Measurements from ENCODE around the gene CLNK. TPM values are rescaled to one million over a fixed set of nuclear protein-coding genes. Genes with fewer than 3 reads are reported as not detected.

Gene CLNK
- total and polyA plus RNA-seq, 2 of the 8 experiments (the other 6 are each of a cell fraction or from before 2014, with no cell fraction given), result not detected

GRCh38 chr4:10721616-10722015 lies 37.0 kb upstream of the CLNK start:
- DNase-seq (ENCODE audit: low read depth in 1 of 2, low spot score in 2 of 2) (no peak), FAIRE-seq (no peak)
- Histone ChIP-seq H3K4me1 (replicated peaks in 1 of 4; ENCODE audit: control insufficient read depth in 3 of 4, insufficient read depth in 4 of 4, low read length in 3 of 4) (no peaks in the 10 kb centered on the region), H3K4me3 (ENCODE audit: extremely low read depth in 1 of 4, insufficient read depth in 2 of 4, low read depth in 3 of 4, low read length in 4 of 4) (no peak overlapping the region), H3K79me1 (ENCODE audit: low read depth, low read length) (no peaks in the 10 kb centered on the region), H4K20me1 (replicated peaks in 1 of 2; ENCODE audit: control insufficient read depth in 1 of 2, insufficient read depth in 2 of 2, low read length in 2 of 2) (no peaks in the 10 kb centered on the region), H4K8ac (ENCODE audit: extremely low read depth, insufficient read depth, low read length) (no peak overlapping the region), H2BK12ac (ENCODE audit: low read depth, low read length) (no peak overlapping the region), H3K9me3 (ENCODE audit: insufficient read depth in 2 of 2, low read depth in 1 of 2, low read length in 1 of 2) (no peaks in the 10 kb centered on the region), H3K23me2 (ENCODE audit: low read depth, low read length) (no peaks in the 10 kb centered on the region), H3K23ac (ENCODE audit: insufficient read length) (no peak overlapping the region), H2BK120ac (replicated peaks; ENCODE audit: low read depth, low read length) (no peak overlapping the region), H3K56ac (replicated peaks; ENCODE audit: insufficient read length, low read depth, low read length) (no peak overlapping the region), H2AFZ (ENCODE audit: low read length) (no peak overlapping the region), H3K4me2 (ENCODE audit: insufficient read depth in 1 of 2, low read depth in 2 of 2, low read length in 2 of 2) (no peak overlapping the region), H2AK5ac (ENCODE audit: low read depth, low read length) (no peak overlapping the region), H3K14ac (ENCODE audit: insufficient read length) (no peak overlapping the region), H3K27me3 (replicated peaks in 1 of 4; ENCODE audit: control insufficient read depth in 3 of 4, extremely low read depth in 1 of 4, insufficient read depth in 3 of 4, low read length in 3 of 4) (no peaks in the 10 kb centered on the region), H3K9ac (replicated peaks in 1 of 4; ENCODE audit: extremely low read depth in 1 of 4, low read depth in 3 of 4, low read length in 3 of 4) (no peak overlapping the region), H4K5ac (ENCODE audit: insufficient read length, low read depth, low read length) (no peak overlapping the region), H3K18ac (ENCODE audit: extremely low read depth, low read length) (no peak overlapping the region), H3K36me3 (ENCODE audit: control insufficient read depth in 2 of 4, insufficient read depth in 4 of 4, low read length in 3 of 4) (no peaks in the 10 kb centered on the region), H2BK5ac (ENCODE audit: low read depth, low read length) (no peak overlapping the region), H4K91ac (replicated peaks; ENCODE audit: insufficient read length, low read length) (no peak overlapping the region), H3K27ac (ENCODE audit: low read depth, low read length) (no peak overlapping the region), H2BK20ac (ENCODE audit: low read length) (no peak overlapping the region), H3K79me2 (ENCODE audit: control insufficient read depth in 1 of 2, insufficient read depth in 2 of 2, low read length in 2 of 2) (no peaks in the 10 kb centered on the region), H2BK15ac (ENCODE audit: low read length) (0 out of 2 replicates have a peak overlapping the region, but pooled peaks have one; percentile 61), H3K4ac (replicated peaks; ENCODE audit: insufficient read length, low read depth, low read length) (no peak overlapping the region)
- CTCF ChIA-PET (ENCODE audit: partially characterized antibody), result no interaction called here
- TF ChIP-seq NANOG (IDR thresholded peaks at IDR 0.05; ENCODE audit: insufficient read depth, low read depth, low read length, poor library complexity, severe bottlenecking) (no peak), JUN (IDR thresholded peaks at IDR 0.05; ENCODE audit: low read depth, low read length) (no peak), SP1 (IDR thresholded peaks at IDR 0.05; ENCODE audit: low read depth, low read length) (no peak), CTCF (IDR thresholded peaks at IDR 0.05; ENCODE audit: control extremely low read depth in 1 of 3, insufficient read depth in 1 of 3, low read depth in 1 of 3, low read length in 3 of 3) (no peak), POLR2A (IDR thresholded peaks at IDR 0.05; ENCODE audit: control extremely low read depth in 1 of 2, low read depth in 2 of 2, low read length in 2 of 2) (no peak), YY1 (IDR thresholded peaks at IDR 0.05; ENCODE audit: low read depth, low read length) (no peak), GABPA (IDR thresholded peaks at IDR 0.05; ENCODE audit: borderline replicate concordance, insufficient read depth, low read length) (no peak), SP4 (IDR thresholded peaks at IDR 0.05; ENCODE audit: low read length) (no peak), SP2 (IDR thresholded peaks at IDR 0.05; ENCODE audit: low read length) (no peak)
- TF ChIP-seq, protein P1, sequence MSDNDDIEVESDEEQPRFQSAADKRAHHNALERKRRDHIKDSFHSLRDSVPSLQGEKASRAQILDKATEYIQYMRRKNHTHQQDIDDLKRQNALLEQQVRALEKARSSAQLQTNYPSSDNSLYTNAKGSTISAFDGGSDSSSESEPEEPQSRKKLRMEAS (IDR thresholded peaks at IDR 0.05), result no peak
- POLR2A ChIA-PET (ENCODE audit: partially characterized antibody), result no interaction called here
- 94% methylated on average over 4 of the region's 4 CpGs; no CpG with 5 or more reads in 1 of the 2 experiments for WGBS, 2 experiments (ENCODE audit: extremely low coverage in 1 of 2, insufficient coverage in 1 of 2, insufficient read length in 1 of 2, insufficient replicate concordance in 2 of 2, low coverage in 1 of 2, low lambda C conversion rate in 2 of 2, missing lambda C conversion rate in 1 of 2)
